WTC11 (cell line): ENCODE results near the gene B4GALT4. TPM values are rescaled to one million over a fixed set of nuclear protein-coding genes. Genes with fewer than 3 reads are reported as not detected.

ENCODE experiments used
- ATAC-seq: fragments of 200-7000 bp; cut with Tn5 transposase; 2 replicates; pipeline ENCODE4 v1.10.0; 2021; ENCODE audit warnings: mild to moderate bottlenecking, moderate library complexity
- CTCF ChIA-PET: fragments of 300-600 bp; sonication (Branson Sonifier 250); formaldehyde crosslinking; loops from one replicate; lab custom pipeline; 2021; ENCODE audit warnings: antibody characterized with exemption; lab: Charles Lee
- POLR2A ChIA-PET: fragments of 350-600 bp; sonication (Branson Sonifier 250); formaldehyde crosslinking; loops from one replicate; lab custom pipeline; 2021; ENCODE audit warnings: antibody characterized with exemption; lab: Charles Lee
- DNase-seq: peaks from one replicate; pipeline ENCODE4 v3.0.0; 2021; ENCODE audit warnings: low spot score
- H3K27ac Mint-ChIP-seq: 2 replicates; pipeline ENCODE4 v1.8.0; 2021; ENCODE audit warnings: mixed read lengths
- H3K27me3 Mint-ChIP-seq: 2 replicates; pipeline ENCODE4 v1.8.0; 2021; ENCODE audit warnings: low read depth, mild to moderate bottlenecking, moderate library complexity, mixed read lengths
- H3K36me3 Mint-ChIP-seq: 2 replicates; pipeline ENCODE4 v1.8.0; 2021; ENCODE audit warnings: mixed read lengths
- H3K4me1 Mint-ChIP-seq: 2 replicates; pipeline ENCODE4 v1.8.0; 2022; ENCODE audit warnings: mixed read lengths
- H3K4me3 Mint-ChIP-seq: 2 replicates; pipeline ENCODE4 v1.8.0; 2021; ENCODE audit warnings: mild to moderate bottlenecking, moderate library complexity, mixed read lengths
- H3K9me3 Mint-ChIP-seq: 2 replicates; pipeline ENCODE4 v1.8.0; 2021; ENCODE audit warnings: mixed read lengths
- ARID4B ChIP-seq: sonication (generic); formaldehyde crosslinking; IDR thresholded peaks from 2 replicates; pipeline ENCODE4 v1.8.0; 2023; ENCODE audit warnings: missing genetic modification reagents, mild to moderate bottlenecking, borderline replicate concordance
- ATF1 ChIP-seq: sonication (generic); formaldehyde crosslinking; IDR thresholded peaks from 2 replicates; pipeline ENCODE4 v1.8.1; 2023; ENCODE audit warnings: mild to moderate bottlenecking, moderate library complexity, missing genetic modification reagents
- CTCF ChIP-seq: fragments of 200-600 bp; IDR thresholded peaks from 2 replicates; pipeline ENCODE4 v1.8.0; 2022; ENCODE audit warnings: antibody characterized with exemption
- FOXP4 ChIP-seq: sonication (generic); formaldehyde crosslinking; IDR thresholded peaks from 2 replicates; pipeline ENCODE4 v1.8.0; 2022; ENCODE audit warnings: mild to moderate bottlenecking, missing genetic modification reagents
- NFYB ChIP-seq: sonication (generic); formaldehyde crosslinking; conservative IDR thresholded peaks from 2 replicates; pipeline ENCODE4 v1.8.0; 2022; ENCODE audit warnings: low read depth, missing genetic modification reagents
- PRRX2 ChIP-seq: fragments of 250-450 bp; sonication (Bioruptor Pico); IDR thresholded peaks from 2 replicates; pipeline ENCODE4 v1.8.0; 2021; ENCODE audit warnings: mild to moderate bottlenecking
- SP1 ChIP-seq: sonication (generic); formaldehyde crosslinking; conservative IDR thresholded peaks from 2 replicates; pipeline ENCODE4 v1.8.1; 2022; ENCODE audit warnings: missing genetic modification reagents
- USF2 ChIP-seq: sonication (generic); formaldehyde crosslinking; IDR thresholded peaks from 2 replicates; pipeline ENCODE4 v1.8.1; 2023; ENCODE audit warnings: mild to moderate bottlenecking, missing genetic modification reagents, moderate library complexity
- ZNF423 ChIP-seq: fragments of 250-450 bp; sonication (Bioruptor Pico); IDR thresholded peaks from 2 replicates; pipeline ENCODE4 v2.1.2; 2022; ENCODE audit warnings: mild to moderate bottlenecking, moderate library complexity
- total RNA-seq: library from RNA; stranded (reverse); gene quantifications from 3 replicates; pipeline ENCODE4 v1.2.3, GENCODE V29; 2021

The B4GALT4 gene
- total RNA-seq, 1 experiment from 2014 or later, result 37.7 TPM

- no peak; the same call in 1 of the 2 replicates for TF ChIP-seq ARID4B (CRISPR knock-in tag)
Measured at GRCh38 chr3:119240591-119241434, at the start of gene B4GALT4 (continued).

GRCh38 chr3:119289404-119289770 lies 48.7 kb upstream of the B4GALT4 start:
- ATAC-seq (no peak), DNase-seq (no peak)
- Mint-ChIP-seq H3K4me1 (peaks cover 14% of the 10 kb centered on the region), H3K36me3 (peaks cover 21% of the 10 kb centered on the region), H3K4me3 (no peak overlapping the region), H3K9me3 (peaks cover 41% of the 10 kb centered on the region), H3K27me3 (peaks cover 16% of the 10 kb centered on the region), H3K27ac (no peak overlapping the region)
- POLR2A ChIA-PET, result no interaction called here
- no peak for TF ChIP-seq ATF1
- TF ChIP-seq ZNF423 (CRISPR knock-in tag), result no peak
- TF ChIP-seq SP1, result no peak
- no peak for TF ChIP-seq FOXP4
- TF ChIP-seq PRRX2 (CRISPR knock-in tag), result no peak
- no peak for TF ChIP-seq CTCF
- no peak for TF ChIP-seq USF2 (CRISPR knock-in tag)
- CTCF ChIA-PET, result interaction anchor here (1.5 kb wide), 1 partner anchor 64 kb away, joined by 4 read pairs; no protein-coding TSS in a partner anchor

GRCh38 chr3:119288669-119289403 lies 48.2 kb upstream of the B4GALT4 start:
- CTCF ChIA-PET, result interaction anchor here (1.5 kb wide), 1 partner anchor 64 kb away, joined by 4 read pairs; no protein-coding TSS in a partner anchor
- Mint-ChIP-seq H3K36me3 (peaks cover 23% of the 10 kb centered on the region), H3K9me3 (peaks cover 47% of the 10 kb centered on the region)
- no peak for ATAC-seq
- no peak for DNase-seq
- TF ChIP-seq NFYB (CRISPR knock-in tag), result no peak
- TF ChIP-seq, all 79 proteins: peak for 0
- H3K4me3 Mint-ChIP-seq, result no peak overlapping the region
- peaks cover 14% of the 10 kb centered on the region for H3K4me1 Mint-ChIP-seq
- H3K27ac Mint-ChIP-seq, result no peak overlapping the region
- H3K27me3 Mint-ChIP-seq, result peaks cover 18% of the 10 kb centered on the region
- POLR2A ChIA-PET, result no interaction called here
